Renal cortical epithelial cell (primary cell): ENCODE results near the gene ZNF883. TPM values are rescaled to one million over a fixed set of nuclear protein-coding genes. Genes with fewer than 3 reads are reported as not detected.

Source experiments
- DNase-seq: peaks from one replicate; pipeline ENCODE4 v3.0.0-alpha.2; 2011; ENCODE audit warnings: low read depth
- total RNA-seq: library from RNA; depleted of rRNA; stranded (reverse); fragments of >200 nt; gene quantifications from 2 replicates; pipeline ENCODE4 v1.2.3, GENCODE V29; 2014

Gene ZNF883
- total RNA-seq, 1 donor from 2014 or later: 6.8 TPM

- no peak for DNase-seq
These were observed 94.0 kb downstream of the ZNF883 start for GRCh38 chr9:112917987-112918362.

- peak; percentile 29 for DNase-seq
These were observed 94.7 kb downstream of the ZNF883 start for GRCh38 chr9:112917047-112917986.

- DNase-seq: no peak
These were observed 97.5 kb downstream of the ZNF883 start for GRCh38 chr9:112914524-112914923.

- no peak for DNase-seq
These were observed 98.7 kb downstream of the ZNF883 start for GRCh38 chr9:112913326-112913725.

- no peak for DNase-seq
These were observed 99.4 kb downstream of the ZNF883 start for GRCh38 chr9:112912636-112913035.

GRCh38 chr9:112911736-112912135 is 100.3 kb downstream of the ZNF883 start:
- no peak for DNase-seq

Other genes with a start within 250 kb of the ZNF883 start
- not detected in 2 replicates for gene SLC46A2, start 121.3 kb downstream of the ZNF883 start, total RNA-seq
- gene ZFP37, start 44.5 kb upstream of the ZNF883 start, total RNA-seq: 1.6 and 5.2 TPM in 2 replicates
- 14.8 and 40.8 TPM in 2 replicates for gene SLC31A2, start 138.8 kb upstream of the ZNF883 start, total RNA-seq
- gene FKBP15, start 209.1 kb upstream of the ZNF883 start, total RNA-seq: 9.6 and 30.2 TPM in 2 replicates
- 28.7 and 32.4 TPM in 2 replicates for gene SLC31A1, start 209.4 kb upstream of the ZNF883 start, total RNA-seq